Thyroid gland (tissue), 4 donors: ENCODE results near the gene SUSD3.

ENCODE experiments used
- POLR2A ChIP-seq, 2 donors: fragments of 450-650 bp; IDR thresholded peaks; one replicate each; pipeline ENCODE4 v1.6.1; 2017; ENCODE audit warnings: antibody characterized with exemption in 2 of 2, mild to moderate bottlenecking in 2 of 2, moderate library complexity in 1 of 2
- TF ChIP-seq, protein P1 (sequence below), 6 experiments: fragments of 200-600 bp in 3 of 6; fragments of 450-650 bp in 3 of 6; sonication (generic) in 3 of 6; IDR thresholded peaks; one replicate each; pipeline ENCODE4 v1.5.1; 2016 to 2019; ENCODE audit warnings: antibody characterized with exemption in 6 of 6, mild to moderate bottlenecking in 2 of 6, inconsistent platforms in 1 of 6, moderate library complexity in 1 of 6

DNA sequence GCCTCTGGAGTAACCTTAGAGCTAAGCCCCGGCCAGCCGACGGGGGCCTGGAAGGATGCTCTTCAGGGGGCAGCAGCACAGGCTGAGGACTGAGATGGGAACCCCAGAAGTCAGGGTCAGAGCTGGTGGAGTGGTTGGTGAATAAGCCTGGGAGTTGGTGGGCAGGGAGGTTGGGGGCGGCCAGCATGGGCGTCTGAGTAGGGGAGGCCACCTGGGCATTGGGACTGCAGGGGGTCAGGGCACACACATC, 61.1 kb downstream of the SUSD3 start:
- TF ChIP-seq, protein P1, sequence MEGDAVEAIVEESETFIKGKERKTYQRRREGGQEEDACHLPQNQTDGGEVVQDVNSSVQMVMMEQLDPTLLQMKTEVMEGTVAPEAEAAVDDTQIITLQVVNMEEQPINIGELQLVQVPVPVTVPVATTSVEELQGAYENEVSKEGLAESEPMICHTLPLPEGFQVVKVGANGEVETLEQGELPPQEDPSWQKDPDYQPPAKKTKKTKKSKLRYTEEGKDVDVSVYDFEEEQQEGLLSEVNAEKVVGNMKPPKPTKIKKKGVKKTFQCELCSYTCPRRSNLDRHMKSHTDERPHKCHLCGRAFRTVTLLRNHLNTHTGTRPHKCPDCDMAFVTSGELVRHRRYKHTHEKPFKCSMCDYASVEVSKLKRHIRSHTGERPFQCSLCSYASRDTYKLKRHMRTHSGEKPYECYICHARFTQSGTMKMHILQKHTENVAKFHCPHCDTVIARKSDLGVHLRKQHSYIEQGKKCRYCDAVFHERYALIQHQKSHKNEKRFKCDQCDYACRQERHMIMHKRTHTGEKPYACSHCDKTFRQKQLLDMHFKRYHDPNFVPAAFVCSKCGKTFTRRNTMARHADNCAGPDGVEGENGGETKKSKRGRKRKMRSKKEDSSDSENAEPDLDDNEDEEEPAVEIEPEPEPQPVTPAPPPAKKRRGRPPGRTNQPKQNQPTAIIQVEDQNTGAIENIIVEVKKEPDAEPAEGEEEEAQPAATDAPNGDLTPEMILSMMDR (IDR thresholded peaks at IDR 0.05), result no peak
- no peak for TF ChIP-seq POLR2A (IDR thresholded peaks at IDR 0.05)
